ENCODE measurements around the gene RSRC2. TPM values are rescaled to one million over a fixed set of nuclear protein-coding genes. Genes with fewer than 3 reads are reported as not detected.

Gene RSRC2
- polyA plus RNA-seq, 1 donor from 2014 or later, result 194 TPM

GRCh38 chr12:122457627-122458026 is 69.1 kb downstream of the RSRC2 start:
- H3K9me2 ChIP-seq (ENCODE audit: insufficient read depth, low read length), result no peaks in the 10 kb centered on the region
- H3K4me3 ChIP-seq (ENCODE audit: low read length), result no peak overlapping the region
- TF ChIP-seq REST (IDR thresholded peaks at IDR 0.05; ENCODE audit: borderline replicate concordance) (no peak), CTCF (IDR thresholded peaks at IDR 0.05; ENCODE audit: poor library complexity, severe bottlenecking) (no peak), EZH2 (IDR thresholded peaks at IDR 0.05; ENCODE audit: borderline replicate concordance, insufficient read depth, low read length, poor library complexity, severe bottlenecking) (no peak), RAD21 (conservative IDR thresholded peaks at IDR 0.05) (no peak), TAF1 (IDR thresholded peaks at IDR 0.05; ENCODE audit: low read depth) (no peak), MXI1 (conservative IDR thresholded peaks at IDR 0.05; ENCODE audit: poor library complexity, severe bottlenecking) (no peak), POLR2AphosphoS5 (IDR thresholded peaks at IDR 0.05) (no peak), SMC3 (conservative IDR thresholded peaks at IDR 0.05; ENCODE audit: poor library complexity) (no peak), EP300 (conservative IDR thresholded peaks at IDR 0.05; ENCODE audit: poor library complexity, severe bottlenecking) (no peak)
- no peaks in the 10 kb centered on the region for H3K79me2 ChIP-seq (replicated peaks; ENCODE audit: insufficient read depth, low read length)
- H3F3A ChIP-seq (ENCODE audit: insufficient read depth, low read length, poor library complexity, severe bottlenecking), result no peaks in the 10 kb centered on the region
- H3K36me3 ChIP-seq (ENCODE audit: insufficient read depth, low read length), result no peaks in the 10 kb centered on the region
- no peaks in the 10 kb centered on the region for H3K27me3 ChIP-seq (ENCODE audit: insufficient read depth, low read depth, low read length)
- H2AFZ ChIP-seq (ENCODE audit: low read depth, low read length), result no peak overlapping the region
- no peak overlapping the region for H3K9ac ChIP-seq (ENCODE audit: low read length)
- H3K9me3 ChIP-seq (ENCODE audit: low read length), result no peaks in the 10 kb centered on the region
- no peaks in the 10 kb centered on the region for H4K20me1 ChIP-seq (ENCODE audit: insufficient read depth)
- no peak overlapping the region for H3K4me2 ChIP-seq (ENCODE audit: low read length)
- H3K27ac ChIP-seq (ENCODE audit: low read length), result no peak overlapping the region

GRCh38 chr12:122454739-122455138 is 72.0 kb downstream of the RSRC2 start:
- Histone ChIP-seq H3K27ac (ENCODE audit: low read length) (no peak overlapping the region), H3K4me2 (ENCODE audit: low read length) (no peak overlapping the region), H3K9me3 (ENCODE audit: low read length) (no peaks in the 10 kb centered on the region), H3K4me3 (ENCODE audit: low read length) (no peak overlapping the region), H3K27me3 (ENCODE audit: insufficient read depth, low read depth, low read length) (no peaks in the 10 kb centered on the region), H3K9me2 (ENCODE audit: insufficient read depth, low read length) (no peaks in the 10 kb centered on the region), H3F3A (ENCODE audit: insufficient read depth, low read length, poor library complexity, severe bottlenecking) (no peaks in the 10 kb centered on the region), H3K79me2 (replicated peaks; ENCODE audit: insufficient read depth, low read length) (no peaks in the 10 kb centered on the region), H3K36me3 (ENCODE audit: insufficient read depth, low read length) (no peaks in the 10 kb centered on the region), H3K9ac (ENCODE audit: low read length) (no peak overlapping the region), H4K20me1 (ENCODE audit: insufficient read depth) (no peaks in the 10 kb centered on the region), H2AFZ (ENCODE audit: low read depth, low read length) (no peak overlapping the region)
- TF ChIP-seq EP300 (conservative IDR thresholded peaks at IDR 0.05; ENCODE audit: poor library complexity, severe bottlenecking), result no peak

- no peaks in the 10 kb centered on the region for H4K20me1 ChIP-seq (ENCODE audit: insufficient read depth)
- TF ChIP-seq REST (IDR thresholded peaks at IDR 0.05; ENCODE audit: borderline replicate concordance) (no peak), EP300 (conservative IDR thresholded peaks at IDR 0.05; ENCODE audit: poor library complexity, severe bottlenecking) (no peak), RAD21 (conservative IDR thresholded peaks at IDR 0.05) (no peak), MXI1 (conservative IDR thresholded peaks at IDR 0.05; ENCODE audit: poor library complexity, severe bottlenecking) (no peak), POLR2AphosphoS5 (IDR thresholded peaks at IDR 0.05) (no peak), CTCF (IDR thresholded peaks at IDR 0.05; ENCODE audit: poor library complexity, severe bottlenecking) (no peak), TAF1 (IDR thresholded peaks at IDR 0.05; ENCODE audit: low read depth) (no peak)
- H2AFZ ChIP-seq (ENCODE audit: low read depth, low read length), result no peak overlapping the region
- H3K79me2 ChIP-seq (replicated peaks; ENCODE audit: insufficient read depth, low read length), result no peaks in the 10 kb centered on the region
- H3K9me2 ChIP-seq (ENCODE audit: insufficient read depth, low read length), result no peaks in the 10 kb centered on the region
- H3F3A ChIP-seq (ENCODE audit: insufficient read depth, low read length, poor library complexity, severe bottlenecking), result no peaks in the 10 kb centered on the region
- H3K9ac ChIP-seq (ENCODE audit: low read length), result no peak overlapping the region
- no peak overlapping the region for H3K4me3 ChIP-seq (ENCODE audit: low read length)
- no peaks in the 10 kb centered on the region for H3K27me3 ChIP-seq (ENCODE audit: insufficient read depth, low read depth, low read length)
- H3K36me3 ChIP-seq (ENCODE audit: insufficient read depth, low read length), result no peaks in the 10 kb centered on the region
- no peaks in the 10 kb centered on the region for H3K9me3 ChIP-seq (ENCODE audit: low read length)
- H3K4me2 ChIP-seq (ENCODE audit: low read length), result no peak overlapping the region
- H3K27ac ChIP-seq (ENCODE audit: low read length), result no peak overlapping the region
Measured at GRCh38 chr12:122454250-122454721, 72.5 kb downstream of the RSRC2 start.
